ENCODE data around the gene WDR45.

Gene WDR45

GRCh38 chrX:49075347-49075746, 4.3 kb downstream of the WDR45 start:
- in situ Hi-C loops (cut with MboI; ENCODE audit: low sequenced_read_pairs), result no loop called here

- in situ Hi-C loops (cut with MboI; ENCODE audit: low sequenced_read_pairs), result no loop called here
These were observed 5.8 kb downstream of the WDR45 start, which contains the start of gene PRAF2 for GRCh38 chrX:49073601-49074575. Gene PRAF2, minus strand, starts transcription at chrX:49074002. Its CDS starts 15 bp downstream, at chrX:49073987.

- in situ Hi-C loops (cut with MboI; ENCODE audit: low sequenced_read_pairs), result no loop called here
These were observed 7.0 kb downstream of the WDR45 start for GRCh38 chrX:49072712-49073095.

- in situ Hi-C loops (cut with MboI; ENCODE audit: low sequenced_read_pairs), result no loop called here
These were observed 7.6 kb downstream of the WDR45 start for GRCh38 chrX:49071877-49072711.

- in situ Hi-C loops (cut with MboI; ENCODE audit: low sequenced_read_pairs), result no loop called here
These were observed 8.7 kb downstream of the WDR45 start for GRCh38 chrX:49070988-49071387.

- in situ Hi-C loops (cut with MboI; ENCODE audit: low sequenced_read_pairs), result no loop called here
These were observed 10.6 kb downstream of the WDR45 start for GRCh38 chrX:49069038-49069437.

- in situ Hi-C loops (cut with MboI; ENCODE audit: low sequenced_read_pairs), result no loop called here
These were observed 12.2 kb downstream of the WDR45 start for GRCh38 chrX:49067285-49068120.

GRCh38 chrX:49066690-49067089, 13.0 kb downstream of the WDR45 start:
- in situ Hi-C loops (cut with MboI; ENCODE audit: low sequenced_read_pairs), result no loop called here

GRCh38 chrX:49066278-49066677, 13.4 kb downstream of the WDR45 start:
- in situ Hi-C loops (cut with MboI; ENCODE audit: low sequenced_read_pairs), result no loop called here

- in situ Hi-C loops (cut with MboI; ENCODE audit: low sequenced_read_pairs), result no loop called here
These were observed 15.0 kb downstream of the WDR45 start for GRCh38 chrX:49064735-49065134.

- in situ Hi-C loops (cut with MboI; ENCODE audit: low sequenced_read_pairs), result no loop called here
These were observed 15.4 kb downstream of the WDR45 start for GRCh38 chrX:49064303-49064702.

GRCh38 chrX:49063715-49064114, 16.0 kb downstream of the WDR45 start:
- in situ Hi-C loops (cut with MboI; ENCODE audit: low sequenced_read_pairs), result no loop called here

- in situ Hi-C loops (cut with MboI; ENCODE audit: low sequenced_read_pairs), result no loop called here
These were observed 17.8 kb downstream of the WDR45 start for GRCh38 chrX:49061916-49062315.

- in situ Hi-C loops (cut with MboI; ENCODE audit: low sequenced_read_pairs), result no loop called here
These were observed 18.2 kb downstream of the WDR45 start for GRCh38 chrX:49061490-49061889.

GRCh38 chrX:49060914-49061313, 18.8 kb downstream of the WDR45 start:
- in situ Hi-C loops (cut with MboI; ENCODE audit: low sequenced_read_pairs), result no loop called here

- in situ Hi-C loops (cut with MboI; ENCODE audit: low sequenced_read_pairs), result no loop called here
These were observed 20.0 kb downstream of the WDR45 start for GRCh38 chrX:49059681-49060085.

GRCh38 chrX:49059201-49059600, 20.5 kb downstream of the WDR45 start:
- in situ Hi-C loops (cut with MboI; ENCODE audit: low sequenced_read_pairs), result no loop called here

- in situ Hi-C loops (cut with MboI; ENCODE audit: low sequenced_read_pairs), result no loop called here
These were observed 20.9 kb downstream of the WDR45 start, which contains the start of gene CCDC120 for GRCh38 chrX:49058794-49059193. Gene CCDC120, plus strand, starts transcription at chrX:49058999. Its CDS starts 3,043 bp downstream, at chrX:49062042.

- in situ Hi-C loops (cut with MboI; ENCODE audit: low sequenced_read_pairs), result no loop called here
These were observed 25.5 kb downstream of the WDR45 start for GRCh38 chrX:49054073-49054762.

All from hTERT RPE-1 (cell line).